NT2/D1 (cell line): ENCODE measurements around the gene LIG1.
A peak's percentile ranks its signal among the peaks of the same experiment; 100 is the strongest.

Experiments used
- DNase-seq: peaks from one replicate; pipeline ENCODE4 v3.0.0-alpha.2; 2011; ENCODE audit warnings: low read depth, low spot score
- H3K27me3 ChIP-seq: 2 replicates; pipeline ENCODE4 v1.6.0; 2011; ENCODE audit warnings: mild to moderate bottlenecking; ENCODE audit not compliant: insufficient read length, insufficient read depth
- H3K36me3 ChIP-seq: 2 replicates; pipeline ENCODE4 v1.6.1; 2011; ENCODE audit warnings: mild to moderate bottlenecking, low read length, mixed read lengths; ENCODE audit not compliant: insufficient read depth, insufficient read length
- H3K4me1 ChIP-seq: 2 replicates; pipeline ENCODE4 v1.5.1; 2011; ENCODE audit not compliant: insufficient read depth, insufficient read length
- H3K4me3 ChIP-seq: 2 replicates; pipeline ENCODE4 v1.5.1; 2011; ENCODE audit warnings: low read depth; ENCODE audit not compliant: insufficient read length
- H3K9ac ChIP-seq: 2 replicates; pipeline ENCODE4 v1.6.0; 2011; ENCODE audit warnings: low read depth; ENCODE audit not compliant: insufficient read length
- H3K9me3 ChIP-seq: 2 replicates; pipeline ENCODE4 v1.5.1; 2011; ENCODE audit warnings: mild to moderate bottlenecking, low read length; ENCODE audit not compliant: insufficient read depth
- SUZ12 ChIP-seq: IDR thresholded peaks from 2 replicates; pipeline ENCODE4 v1.6.1; 2011; ENCODE audit not compliant: insufficient read length, insufficient read depth; ENCODE audit errors: extremely low read depth
- YY1 ChIP-seq: IDR thresholded peaks from 2 replicates; pipeline ENCODE4 v1.6.1; 2011; ENCODE audit not compliant: insufficient read length, insufficient read depth
- ZNF274 ChIP-seq: IDR thresholded peaks from 2 replicates; pipeline ENCODE4 v1.6.1; 2011; ENCODE audit warnings: mild to moderate bottlenecking, low read depth, low read length

LIG1 gene

DNA sequence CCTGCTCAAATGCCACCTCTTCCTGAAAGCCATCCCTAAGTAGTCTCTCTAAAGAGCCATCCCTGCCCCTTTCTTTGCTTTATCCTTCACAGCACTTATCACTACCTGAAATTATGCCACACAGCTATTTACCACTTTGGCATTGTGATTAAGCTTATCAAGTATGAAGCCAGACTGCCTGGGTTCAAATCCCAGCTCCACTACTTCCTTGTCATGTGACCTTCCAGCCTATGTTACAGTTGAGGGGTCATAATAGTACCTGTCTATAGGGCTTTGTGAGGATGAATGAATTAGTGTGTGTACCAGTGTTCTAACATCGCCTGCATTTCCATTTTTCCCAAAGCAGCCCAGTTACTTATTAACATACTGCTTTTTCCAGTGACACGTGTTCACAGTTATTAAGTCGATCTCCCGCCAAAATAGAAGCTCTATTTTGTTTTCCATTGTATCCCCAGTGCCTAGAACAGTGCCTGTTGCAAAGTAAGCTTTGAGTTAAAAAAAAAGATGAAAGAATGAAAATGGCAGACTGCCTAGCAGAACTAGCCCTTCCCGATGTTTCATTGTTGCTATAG is 33.2 kb upstream of the LIG1 start:
- no peak for DNase-seq
- Histone ChIP-seq H3K27me3 (no peaks in the 10 kb centered on the region), H3K4me1 (no peaks in the 10 kb centered on the region)

DNA sequence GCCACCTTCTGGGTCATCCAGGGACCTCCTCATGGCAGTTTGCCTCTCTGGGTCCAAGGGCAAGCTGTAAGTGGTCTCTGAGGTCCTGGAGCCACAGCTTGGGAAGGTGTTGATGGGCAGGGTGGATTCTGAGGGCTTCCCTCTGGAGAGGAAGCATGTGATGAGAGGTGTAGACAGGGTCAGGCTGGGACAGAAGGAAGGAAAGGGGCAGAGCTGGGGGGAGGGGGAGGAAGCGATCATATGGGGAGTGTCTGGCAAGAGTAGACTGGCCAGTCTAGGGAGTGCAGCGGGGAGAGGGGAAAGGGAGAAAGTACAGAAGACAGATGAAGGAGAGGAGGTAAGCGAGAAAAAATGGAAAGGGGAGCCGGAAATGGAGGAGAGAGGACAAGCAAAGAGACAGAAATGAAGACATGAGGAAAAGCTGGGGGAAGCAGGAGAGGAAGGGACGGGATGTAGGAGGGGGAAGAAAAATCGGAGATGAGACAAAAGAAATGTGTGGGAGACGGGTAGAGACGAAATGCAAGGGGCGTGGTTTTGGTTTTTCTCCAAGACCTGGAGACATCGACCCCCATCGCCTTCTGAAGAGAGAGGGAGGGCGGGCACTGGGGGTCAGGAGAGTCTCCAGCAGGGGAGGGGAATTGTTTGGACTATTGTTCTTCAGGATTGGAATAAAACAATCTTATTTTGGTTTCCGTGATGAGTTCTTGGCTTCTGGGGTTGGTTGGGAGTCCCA is 27.0 kb upstream of the LIG1 start:
- no peak overlapping the region for H3K9ac ChIP-seq
- H3K36me3 ChIP-seq: peaks cover 18% of the 10 kb centered on the region
- no peak for TF ChIP-seq YY1
- TF ChIP-seq ZNF274: no peak
- no peak for TF ChIP-seq SUZ12
- no peak overlapping the region for H3K4me3 ChIP-seq
- no peaks in the 10 kb centered on the region for H3K9me3 ChIP-seq
- no peaks in the 10 kb centered on the region for H3K27me3 ChIP-seq
- H3K4me1 ChIP-seq: no peaks in the 10 kb centered on the region
- no peak for DNase-seq

More for the DNA sequence above, 33.2 kb upstream of the LIG1 start:
- H3K9ac ChIP-seq: peak overlapping the region; percentile 52
- H3K36me3 ChIP-seq: no peaks in the 10 kb centered on the region
- H3K9me3 ChIP-seq: no peaks in the 10 kb centered on the region
- H3K4me3 ChIP-seq: peak overlapping the region; percentile 45
- TF ChIP-seq SUZ12 (no peak), ZNF274 (no peak), YY1 (no peak)

DNA sequence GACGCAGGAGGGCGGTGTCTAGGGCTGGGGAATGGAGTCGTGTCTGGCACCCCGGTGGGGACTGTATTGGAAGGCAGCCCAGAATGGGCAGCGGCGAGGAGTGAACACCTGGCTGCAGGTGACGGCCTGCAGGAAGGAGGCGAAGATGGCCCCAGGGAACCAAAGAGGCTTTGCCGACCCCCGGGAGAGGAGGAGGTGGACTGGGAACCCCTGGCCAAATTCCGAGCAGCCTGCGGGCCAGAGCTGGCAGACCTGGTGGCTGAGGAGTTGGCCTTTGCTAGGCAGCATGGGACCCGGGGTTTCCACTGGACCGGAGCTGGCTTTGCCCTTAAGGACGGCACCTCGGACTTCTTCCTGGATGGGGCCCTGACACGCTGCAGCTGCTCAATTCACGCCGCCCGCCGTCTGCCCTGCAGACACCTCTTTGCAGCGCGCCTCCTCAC is 26.2 kb upstream of the LIG1 start:
- no peaks in the 10 kb centered on the region for H3K9me3 ChIP-seq
- no peaks in the 10 kb centered on the region for H3K4me1 ChIP-seq
- no peak overlapping the region for H3K9ac ChIP-seq
- H3K36me3 ChIP-seq: peaks cover 23% of the 10 kb centered on the region
- no peaks in the 10 kb centered on the region for H3K27me3 ChIP-seq
- DNase-seq: no peak
- H3K4me3 ChIP-seq: no peak overlapping the region
- TF ChIP-seq SUZ12 (no peak), ZNF274 (no peak), YY1 (no peak)

DNA sequence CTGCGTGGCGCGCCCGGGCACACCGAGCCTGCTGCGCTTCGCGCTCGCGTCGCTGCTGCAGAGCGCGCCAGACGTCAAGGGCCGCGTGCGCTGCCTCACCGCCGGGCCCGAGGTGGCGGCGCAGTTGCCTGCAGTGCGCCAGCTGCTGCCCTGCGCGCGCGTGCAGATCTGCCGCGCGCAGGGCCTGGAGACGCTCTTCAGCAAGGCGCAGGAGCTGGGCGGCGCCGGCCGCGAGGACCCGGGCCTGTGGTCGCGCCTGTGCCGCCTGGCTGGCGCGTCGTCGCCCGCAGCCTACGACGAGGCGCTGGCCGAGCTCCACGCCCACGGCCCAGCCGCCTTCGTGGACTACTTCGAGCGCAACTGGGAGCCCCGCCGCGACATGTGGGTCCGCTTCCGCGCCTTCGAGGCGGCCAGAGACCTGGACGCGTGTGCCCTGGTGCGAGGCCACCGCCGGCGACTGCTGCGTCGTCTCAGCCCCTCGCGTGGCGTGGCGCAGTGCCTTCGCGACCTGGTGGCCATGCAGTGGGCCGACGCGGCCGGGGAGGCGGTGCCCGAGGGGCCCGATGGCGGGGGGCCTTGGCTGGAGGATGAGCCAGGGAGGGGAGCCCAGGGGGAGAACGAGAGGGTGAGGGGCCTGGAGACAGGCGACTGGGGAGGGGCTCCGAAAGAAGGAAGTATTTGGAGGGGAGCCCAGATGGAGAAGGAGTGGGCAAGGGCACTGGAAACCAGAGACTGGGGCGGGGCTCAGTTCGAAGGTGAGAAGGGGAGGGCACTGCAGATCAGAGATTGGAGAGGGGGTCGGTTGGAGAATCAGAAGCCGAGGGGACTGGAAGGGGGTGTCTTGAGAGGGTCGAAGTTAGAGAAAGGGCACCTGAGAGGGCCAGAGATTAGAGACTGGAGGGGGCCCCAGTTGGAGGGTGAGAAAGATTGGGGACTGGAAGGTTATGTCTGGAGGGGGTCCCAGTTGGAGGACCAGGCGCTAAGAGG is 25.0 kb upstream of the LIG1 start:
- Histone ChIP-seq H3K27me3 (no peaks in the 10 kb centered on the region), H3K4me3 (no peak overlapping the region), H3K9me3 (peaks cover 4% of the 10 kb centered on the region; the same call in 1 of the 2 replicates), H3K4me1 (no peaks in the 10 kb centered on the region), H3K9ac (no peak overlapping the region), H3K36me3 (peaks cover 30% of the 10 kb centered on the region)
- no peak for TF ChIP-seq YY1
- no peak for TF ChIP-seq ZNF274
- no peak for TF ChIP-seq SUZ12
- no peak for DNase-seq

DNA sequence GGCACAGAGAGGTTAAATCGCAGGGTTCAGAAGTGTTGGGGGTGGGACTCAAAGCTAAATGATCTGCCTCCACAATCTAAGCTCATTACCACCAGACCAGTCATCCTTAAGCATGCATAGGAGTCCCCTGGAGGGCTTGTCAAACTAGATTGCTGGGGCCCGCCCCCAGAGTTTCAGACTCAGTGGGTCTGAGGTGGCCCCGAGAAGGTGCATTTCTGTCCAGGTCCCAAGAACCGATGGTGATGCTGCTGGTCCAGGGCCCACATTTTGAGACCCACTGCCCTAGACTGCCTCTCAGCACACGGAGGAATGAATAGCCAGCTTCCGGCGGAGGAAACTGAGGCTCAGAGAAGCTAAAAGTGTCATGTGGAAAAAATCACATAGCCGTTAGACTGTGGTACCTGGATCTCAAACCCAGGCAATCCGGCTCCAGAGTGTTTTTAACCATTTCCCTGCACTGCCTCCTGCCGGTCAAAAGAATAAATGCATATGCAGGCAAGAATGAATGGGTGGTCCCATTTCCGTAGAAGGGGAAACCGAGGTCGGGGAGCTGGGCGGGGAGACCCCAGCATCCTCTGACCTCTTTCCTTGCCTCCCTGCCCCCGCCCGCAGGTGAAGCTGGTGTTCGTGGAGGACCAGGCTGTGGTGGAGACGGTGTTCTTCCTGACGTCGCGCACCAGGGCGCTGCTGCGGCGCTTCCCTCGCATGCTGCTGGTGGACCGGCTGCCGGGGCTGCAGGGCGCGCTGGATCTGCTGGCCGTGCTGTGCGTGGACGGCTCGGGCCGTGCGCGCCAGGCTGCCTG is 24.1 kb upstream of the LIG1 start:
- H3K27me3 ChIP-seq: no peaks in the 10 kb centered on the region
- H3K4me1 ChIP-seq: no peaks in the 10 kb centered on the region
- H3K4me3 ChIP-seq: no peak overlapping the region
- no peak for TF ChIP-seq YY1
- no peak for TF ChIP-seq SUZ12
- no peak for TF ChIP-seq ZNF274
- peaks cover 6% of the 10 kb centered on the region; the same call in 1 of the 2 replicates for H3K9me3 ChIP-seq
- H3K9ac ChIP-seq: no peak overlapping the region
- no peak for DNase-seq
- H3K36me3 ChIP-seq: peaks cover 30% of the 10 kb centered on the region

DNA sequence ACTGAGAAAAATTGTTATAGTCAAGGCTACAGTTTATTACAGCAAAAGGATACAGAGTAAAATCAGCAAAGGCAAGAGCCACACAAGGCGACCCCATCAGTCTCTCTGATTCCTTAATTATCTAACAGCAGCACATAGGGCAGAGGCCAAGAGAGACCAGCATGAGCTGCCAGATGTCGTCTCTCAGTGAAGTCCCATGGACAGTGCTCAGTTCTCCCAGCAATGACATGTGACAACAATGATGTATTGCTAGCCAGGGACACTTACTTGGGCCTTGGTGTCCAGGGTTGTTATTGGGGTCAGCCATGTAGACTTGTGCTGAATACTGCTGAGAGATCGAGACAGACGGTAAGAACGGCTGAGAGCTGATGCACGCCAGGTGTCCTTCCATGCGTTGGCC is 22.6 kb upstream of the LIG1 start:
- Histone ChIP-seq H3K27me3 (no peaks in the 10 kb centered on the region), H3K9me3 (peaks cover 12% of the 10 kb centered on the region; the same call in 1 of the 2 replicates), H3K9ac (no peak overlapping the region), H3K4me3 (no peak overlapping the region), H3K4me1 (no peaks in the 10 kb centered on the region), H3K36me3 (peaks cover 42% of the 10 kb centered on the region)
- no peak for DNase-seq
- TF ChIP-seq YY1: no peak
- TF ChIP-seq SUZ12: no peak
- no peak for TF ChIP-seq ZNF274
